Adrenal gland (tissue), 12 donors: ENCODE results near the gene EYA4. TPM values are rescaled to one million over a fixed set of nuclear protein-coding genes. Genes with fewer than 3 reads are reported as not detected.

Experiments
- DNase-seq, 7 donors: peaks; one replicate each; pipeline ENCODE4 v3.0.0-alpha.2; 2019 to 2020
- H3K27ac ChIP-seq, 5 donors: fragments of 200-600 bp; sonication (generic) in 4 of 5; 1 replicate in 3 of 5; 2 replicates in 2 of 5; pipeline versions ENCODE4 v1.5.1 to v1.8.0; 2016 to 2020; ENCODE audit warnings: mild to moderate bottlenecking in 1 of 5
- H3K27me3 ChIP-seq: fragments of 200-600 bp; 2 replicates; pipeline ENCODE4 v1.8.0; 2021
- H3K36me3 ChIP-seq, 2 donors: fragments of 200-600 bp; replicated peaks in 1 of 2; 1 replicate in 1 of 2; 2 replicates in 1 of 2; pipeline versions ENCODE4 v1.5.1 to v1.8.0; 2018 to 2022
- H3K4me1 ChIP-seq, 2 donors: fragments of 200-600 bp; replicated peaks in 1 of 2; 1 replicate in 1 of 2; 2 replicates in 1 of 2; pipeline versions ENCODE4 v1.5.1 to v1.8.0; 2018 to 2021
- H3K4me3 ChIP-seq, 4 donors: fragments of 200-600 bp; sonication (generic) in 3 of 4; one replicate each; pipeline ENCODE4 v1.5.1; 2016 to 2018
- H3K9me3 ChIP-seq, 3 donors: fragments of 200-600 bp; sonication (generic) in 1 of 3; replicated peaks in 1 of 3; 1 replicate in 2 of 3; 2 replicates in 1 of 3; pipeline versions ENCODE4 v1.5.1 to v1.8.0; 2016 to 2021
- POLR2A ChIP-seq, 2 donors: fragments of 450-650 bp; IDR thresholded peaks; one replicate each; pipeline ENCODE4 v1.6.1; 2017; ENCODE audit warnings: antibody characterized with exemption in 2 of 2, mild to moderate bottlenecking in 2 of 2, moderate library complexity in 1 of 2
- WGBS, 4 donors: extraction: QIAGEN DNeasy Blood & Tissue Kit in 2 of 4; methylation state at CpG; one replicate each; pipeline versions ENCODE4 v1.1.5 to v1.1.7; 2013 to 2017; 5-methylcytosine and 5-hydroxymethylcytosine counted together
- intact Hi-C, 2 donors: fragments of 100-400 bp; cut with DNase I; formaldehyde crosslinking; loops; one replicate each; pipeline versions ENCODE4 v1.14.1 to v1.15.0; 2022 to 2023
- polyA plus RNA-seq, 3 donors: library from polyadenylated mRNA; stranded (reverse); fragments of 200-250 nt in 2 of 3; fragments of 350-450 nt in 1 of 3; fragmentation: Illumina TruSeq in 1 of 3; extraction: RNeasy Lipid Tissue Mini Kit (QIAGEN cat#74804) in 1 of 3; gene quantifications; one replicate each; pipeline ENCODE4 v1.2.3, GENCODE V29; 2013 to 2014
- total RNA-seq, 9 donors: library from RNA; depleted of rRNA in 4 of 9; stranded (reverse); fragments of >200 nt in 4 of 9; fragments of 120-200 nt in 1 of 9; fragmentation: NEBNext Ultra II Directional in 1 of 9; extraction: Animal tissue kit (Norgen Biotek cat#: 25700) in 1 of 9; gene quantifications; one replicate each; pipeline versions ENCODE4 v1.1.0 to v1.2.4, GENCODE V29; 2013 to 2023
- TF ChIP-seq, protein P1 (sequence below), 6 experiments: fragments of 450-650 bp in 4 of 6; fragments of 200-600 bp in 2 of 6; sonication (generic) in 1 of 6; IDR thresholded peaks; 1 replicate in 5 of 6; 2 replicates in 1 of 6; pipeline versions ENCODE4 v1.5.1 to v1.8.0; 2016 to 2021; ENCODE audit warnings: antibody characterized with exemption in 6 of 6, mild to moderate bottlenecking in 2 of 6, moderate library complexity in 1 of 6
- donor health status: healthy with polysubstance abuse.
- donor health status: Bipolar disorder and iron deficiency.
- donor health status: DM: yes; HTN: yes; CAD: no.
- donor health status: DM: no; HTN: no; CAD: no.
- donor health status: DM: no; HTN: no; CAD: no.
- donor health status: DM: yes; HTN: yes; CAD: no.

Gene EYA4
- total and polyA plus RNA-seq, 12 donors: 0.17 to 6.3 (median 1.6) TPM

DNA sequence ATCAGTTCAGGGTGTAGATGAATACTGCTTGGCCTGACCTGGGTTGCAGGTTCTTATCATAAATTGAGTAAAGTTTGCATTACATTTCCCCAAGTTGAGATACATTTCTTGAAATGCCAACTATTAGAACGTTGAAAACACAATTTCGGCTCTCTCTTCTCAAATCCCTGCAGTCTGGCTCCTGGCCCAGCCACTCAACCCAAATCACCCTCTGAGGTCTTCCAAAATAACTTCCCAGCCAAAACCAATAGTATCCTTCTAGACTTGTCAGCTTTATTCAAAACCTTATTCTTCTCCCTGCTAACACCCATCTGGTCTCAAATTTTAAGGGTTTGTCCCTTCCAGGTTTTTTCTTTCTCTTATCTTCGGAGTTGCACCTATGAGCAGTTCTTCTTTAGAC lies 263.6 kb downstream of the EYA4 start:
- H3K4me3 ChIP-seq: no peak overlapping the region
- no peak for DNase-seq
- no peaks in the 10 kb centered on the region for H3K36me3 ChIP-seq
- 72 to 76% (median 74%) methylated on average over 3 of the region's 3 CpGs for WGBS, 4 donors
- TF ChIP-seq POLR2A (IDR thresholded peaks at IDR 0.05): no peak
- TF ChIP-seq, protein P1, sequence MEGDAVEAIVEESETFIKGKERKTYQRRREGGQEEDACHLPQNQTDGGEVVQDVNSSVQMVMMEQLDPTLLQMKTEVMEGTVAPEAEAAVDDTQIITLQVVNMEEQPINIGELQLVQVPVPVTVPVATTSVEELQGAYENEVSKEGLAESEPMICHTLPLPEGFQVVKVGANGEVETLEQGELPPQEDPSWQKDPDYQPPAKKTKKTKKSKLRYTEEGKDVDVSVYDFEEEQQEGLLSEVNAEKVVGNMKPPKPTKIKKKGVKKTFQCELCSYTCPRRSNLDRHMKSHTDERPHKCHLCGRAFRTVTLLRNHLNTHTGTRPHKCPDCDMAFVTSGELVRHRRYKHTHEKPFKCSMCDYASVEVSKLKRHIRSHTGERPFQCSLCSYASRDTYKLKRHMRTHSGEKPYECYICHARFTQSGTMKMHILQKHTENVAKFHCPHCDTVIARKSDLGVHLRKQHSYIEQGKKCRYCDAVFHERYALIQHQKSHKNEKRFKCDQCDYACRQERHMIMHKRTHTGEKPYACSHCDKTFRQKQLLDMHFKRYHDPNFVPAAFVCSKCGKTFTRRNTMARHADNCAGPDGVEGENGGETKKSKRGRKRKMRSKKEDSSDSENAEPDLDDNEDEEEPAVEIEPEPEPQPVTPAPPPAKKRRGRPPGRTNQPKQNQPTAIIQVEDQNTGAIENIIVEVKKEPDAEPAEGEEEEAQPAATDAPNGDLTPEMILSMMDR (IDR thresholded peaks at IDR 0.05): no peak
- H3K4me1 ChIP-seq: no peaks in the 10 kb centered on the region
- no peaks in the 10 kb centered on the region for H3K27me3 ChIP-seq
- no peak overlapping the region for H3K27ac ChIP-seq
- intact Hi-C loops: no loop called here
- no peaks in the 10 kb centered on the region for H3K9me3 ChIP-seq

DNA sequence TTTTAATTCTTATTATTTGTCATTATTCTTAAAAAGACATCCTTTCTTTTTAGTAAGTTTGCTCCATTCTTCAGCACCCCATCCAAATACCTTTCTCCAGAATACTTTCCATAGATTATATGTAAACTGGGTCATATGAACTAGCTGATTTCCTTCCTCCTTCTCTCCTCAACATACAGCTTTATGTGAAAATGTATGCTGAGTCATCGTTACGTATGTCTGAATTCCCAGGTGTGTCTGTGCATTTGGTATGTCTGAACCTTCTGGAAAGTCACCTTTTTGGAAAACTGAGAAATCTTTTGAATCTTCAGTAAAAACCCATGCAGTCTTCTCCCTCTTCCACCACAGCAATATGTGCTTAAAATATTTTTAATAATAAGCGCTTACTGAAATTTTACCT lies 264.5 kb downstream of the EYA4 start:
- intact Hi-C loops: no loop called here
- no peak overlapping the region for H3K4me3 ChIP-seq
- WGBS, 4 donors: 80 to 91% (median 82%) methylated on average over 3 of the region's 3 CpGs
- TF ChIP-seq, protein P1 (IDR thresholded peaks at IDR 0.05): no peak
- no peak for TF ChIP-seq POLR2A (IDR thresholded peaks at IDR 0.05)
- H3K36me3 ChIP-seq: no peaks in the 10 kb centered on the region
- H3K27me3 ChIP-seq: no peaks in the 10 kb centered on the region
- no peak for DNase-seq
- H3K4me1 ChIP-seq: no peaks in the 10 kb centered on the region
- no peak overlapping the region for H3K27ac ChIP-seq
- no peaks in the 10 kb centered on the region for H3K9me3 ChIP-seq

DNA sequence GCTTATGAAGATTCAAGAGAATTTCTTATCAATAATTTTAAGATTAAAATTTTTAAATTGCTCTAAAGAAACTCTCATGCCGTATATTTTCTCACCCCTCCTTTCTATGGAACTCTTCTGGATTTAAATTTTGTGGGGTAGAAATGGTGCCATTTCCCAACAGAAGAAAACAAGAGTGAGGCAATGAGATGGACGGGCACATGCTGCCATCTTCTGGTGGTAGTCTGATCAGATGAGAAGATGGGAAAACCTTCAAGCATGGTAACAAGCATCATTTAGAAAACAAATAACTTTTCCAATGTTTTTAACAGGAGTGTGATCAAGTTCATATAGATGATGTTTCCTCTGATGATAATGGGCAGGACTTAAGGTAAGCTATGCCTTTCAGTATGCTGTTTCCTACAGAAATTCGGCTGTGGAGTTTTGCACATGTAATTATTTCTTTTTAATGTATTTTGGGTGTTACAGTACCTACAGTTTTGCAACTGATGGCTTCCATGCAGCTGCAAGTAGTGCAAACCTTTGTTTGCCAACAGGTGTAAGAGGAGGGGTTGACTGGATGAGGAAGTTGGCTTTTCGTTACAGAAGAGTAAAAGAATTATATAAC lies 271.4 kb downstream of the EYA4 start:
- peaks cover 4% of the 10 kb centered on the region for H3K27me3 ChIP-seq
- H3K4me1 ChIP-seq: no peaks in the 10 kb centered on the region
- no peaks in the 10 kb centered on the region for H3K36me3 ChIP-seq
- no peak overlapping the region for H3K4me3 ChIP-seq
- H3K27ac ChIP-seq: no peak overlapping the region
- peak; percentile 37 to 81 (median 49) for DNase-seq
- 22 to 24% (median 23%) methylated on average over 4 of the region's 4 CpGs for WGBS, 4 donors
- no peaks in the 10 kb centered on the region for H3K9me3 ChIP-seq
- intact Hi-C loops: loop anchor here in 1 of 2 donors (5.0 to 10.0 kb wide), 3 partner anchors 328 to 685 kb away; no protein-coding TSS in a partner anchor
- TF ChIP-seq POLR2A (IDR thresholded peaks at IDR 0.05): no peak
- TF ChIP-seq, protein P1 (IDR thresholded peaks at IDR 0.05): peak; percentile 42 to 78 (median 69)

DNA sequence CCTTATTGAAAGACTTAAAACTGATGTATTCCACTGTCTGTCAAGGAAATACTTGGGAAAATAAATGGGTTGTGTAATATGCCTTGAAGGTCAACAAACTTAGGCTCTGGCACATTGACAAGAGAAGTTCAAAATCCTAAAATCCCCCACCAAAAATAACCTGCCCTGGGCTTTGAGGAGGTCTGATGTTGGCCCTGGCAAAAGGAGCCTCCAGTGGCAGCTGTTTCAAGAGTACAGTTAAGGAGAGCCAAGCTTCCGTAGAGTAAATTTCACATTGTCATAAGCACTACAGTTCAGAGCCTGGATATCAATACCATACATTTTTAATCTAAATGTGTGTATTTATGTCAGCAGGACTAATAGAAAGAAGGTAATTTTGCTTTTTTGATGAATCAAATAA lies 282.7 kb downstream of the EYA4 start:
- no peak overlapping the region for H3K27ac ChIP-seq
- intact Hi-C loops: no loop called here

More for the DNA sequence above, 282.7 kb downstream of the EYA4 start:
- TF ChIP-seq, protein P1 (IDR thresholded peaks at IDR 0.05): no peak
- TF ChIP-seq POLR2A (IDR thresholded peaks at IDR 0.05): no peak
- no peaks in the 10 kb centered on the region for H3K36me3 ChIP-seq
- no peaks in the 10 kb centered on the region for H3K9me3 ChIP-seq
- H3K27me3 ChIP-seq: no peaks in the 10 kb centered on the region
- no peak overlapping the region for H3K4me3 ChIP-seq
- no peak for DNase-seq
- H3K4me1 ChIP-seq: no peaks in the 10 kb centered on the region
- 76 to 100% (median 89%) methylated on average over 1 of the region's 1 CpG for WGBS, 4 donors
